ENCODE results near the gene UGT1A1. TPM values are rescaled to one million over a fixed set of nuclear protein-coding genes. Genes with fewer than 3 reads are reported as not detected.
"Not testable (repeated sequence)": the region's sequence is repeated elsewhere in the genome, so short reads cannot be mapped to it uniquely, and the experiment has no call there.

Gene UGT1A1
- total RNA-seq, 1 donor from 2014 or later, result not detected

DNA sequence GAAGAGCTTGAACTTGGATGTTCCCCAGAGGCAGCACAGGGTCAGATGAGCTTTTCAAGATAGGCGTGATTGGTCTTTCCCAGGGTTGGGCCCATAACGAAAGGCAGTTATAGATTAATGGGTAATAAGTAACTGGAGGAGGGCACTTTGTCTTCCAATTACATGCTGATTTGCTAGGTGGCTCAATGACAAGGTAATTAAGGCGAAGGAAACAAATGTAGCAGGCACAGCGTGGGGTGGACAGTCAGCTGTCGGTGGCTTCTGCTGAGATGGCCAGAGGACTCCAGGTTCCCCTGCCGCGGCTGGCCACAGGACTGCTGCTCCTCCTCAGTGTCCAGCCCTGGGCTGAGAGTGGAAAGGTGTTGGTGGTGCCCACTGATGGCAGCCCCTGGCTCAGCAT lies 41.5 kb upstream of the UGT1A1 start, which contains the start of gene UGT1A4:
Gene UGT1A4, plus strand, starts transcription at position 185 of the 400 bp plus-strand sequence. Its CDS starts 85 bp downstream, at position 270.
- H3K27ac ChIP-seq, result no peak within 1 kb of the TSS
- no peaks in the 10 kb centered on the region for H3K36me3 ChIP-seq
- DNase-seq (ENCODE audit: low spot score in 2 of 2), result no peak
- intact Hi-C loops (cut with DNase I), result no loop called here
- H3K4me1 ChIP-seq, result no peaks in the 10 kb centered on the region
- no peaks in the 10 kb centered on the region for H3K9me3 ChIP-seq
- no peaks in the 10 kb centered on the region for H3K27me3 ChIP-seq
- H3K4me3 ChIP-seq, result no peak within 1 kb of the TSS
- TF ChIP-seq, protein P1, sequence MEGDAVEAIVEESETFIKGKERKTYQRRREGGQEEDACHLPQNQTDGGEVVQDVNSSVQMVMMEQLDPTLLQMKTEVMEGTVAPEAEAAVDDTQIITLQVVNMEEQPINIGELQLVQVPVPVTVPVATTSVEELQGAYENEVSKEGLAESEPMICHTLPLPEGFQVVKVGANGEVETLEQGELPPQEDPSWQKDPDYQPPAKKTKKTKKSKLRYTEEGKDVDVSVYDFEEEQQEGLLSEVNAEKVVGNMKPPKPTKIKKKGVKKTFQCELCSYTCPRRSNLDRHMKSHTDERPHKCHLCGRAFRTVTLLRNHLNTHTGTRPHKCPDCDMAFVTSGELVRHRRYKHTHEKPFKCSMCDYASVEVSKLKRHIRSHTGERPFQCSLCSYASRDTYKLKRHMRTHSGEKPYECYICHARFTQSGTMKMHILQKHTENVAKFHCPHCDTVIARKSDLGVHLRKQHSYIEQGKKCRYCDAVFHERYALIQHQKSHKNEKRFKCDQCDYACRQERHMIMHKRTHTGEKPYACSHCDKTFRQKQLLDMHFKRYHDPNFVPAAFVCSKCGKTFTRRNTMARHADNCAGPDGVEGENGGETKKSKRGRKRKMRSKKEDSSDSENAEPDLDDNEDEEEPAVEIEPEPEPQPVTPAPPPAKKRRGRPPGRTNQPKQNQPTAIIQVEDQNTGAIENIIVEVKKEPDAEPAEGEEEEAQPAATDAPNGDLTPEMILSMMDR (IDR thresholded peaks at IDR 0.05), result no peak

DNA sequence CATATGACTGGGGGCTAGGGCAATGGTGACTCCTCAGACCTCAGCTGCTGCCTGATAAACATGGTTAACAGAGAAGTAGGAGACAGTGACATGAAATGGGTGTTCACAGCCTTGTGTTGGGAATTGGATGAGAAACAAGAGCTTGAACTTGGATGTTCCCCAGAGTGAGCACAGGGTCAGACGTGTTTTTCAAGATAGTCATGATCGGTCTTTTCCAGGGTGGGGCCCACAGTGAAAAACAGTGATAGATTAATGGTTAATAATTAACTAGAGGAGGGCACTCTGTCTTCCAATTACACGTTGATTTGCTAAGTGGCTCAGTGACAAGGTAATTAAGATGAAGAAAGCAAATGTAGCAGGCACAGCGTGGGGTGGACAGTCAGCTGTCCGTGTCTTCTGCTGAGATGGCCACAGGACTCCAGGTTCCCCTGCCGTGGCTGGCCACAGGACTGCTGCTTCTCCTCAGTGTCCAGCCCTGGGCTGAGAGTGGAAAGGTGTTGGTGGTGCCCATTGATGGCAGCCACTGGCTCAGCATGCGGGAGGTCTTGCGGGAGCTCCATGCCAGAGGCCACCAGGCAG lies 31.3 kb upstream of the UGT1A1 start, which contains the start of gene UGT1A3:
Gene UGT1A3, plus strand, starts transcription at position 320 of the 579 bp plus-strand sequence. Its CDS starts 85 bp downstream, at position 405.
- intact Hi-C loops (cut with DNase I), result no loop called here
- no peaks in the 10 kb centered on the region for H3K27me3 ChIP-seq
- H3K4me3 ChIP-seq, result no peak within 1 kb of the TSS
- H3K36me3 ChIP-seq, result no peaks in the 10 kb centered on the region
- no peaks in the 10 kb centered on the region for H3K9me3 ChIP-seq
- H3K27ac ChIP-seq, result no peak within 1 kb of the TSS
- TF ChIP-seq, protein P1 (IDR thresholded peaks at IDR 0.05), result no peak
- no peak for DNase-seq (ENCODE audit: low spot score in 2 of 2)
- no peaks in the 10 kb centered on the region for H3K4me1 ChIP-seq

DNA sequence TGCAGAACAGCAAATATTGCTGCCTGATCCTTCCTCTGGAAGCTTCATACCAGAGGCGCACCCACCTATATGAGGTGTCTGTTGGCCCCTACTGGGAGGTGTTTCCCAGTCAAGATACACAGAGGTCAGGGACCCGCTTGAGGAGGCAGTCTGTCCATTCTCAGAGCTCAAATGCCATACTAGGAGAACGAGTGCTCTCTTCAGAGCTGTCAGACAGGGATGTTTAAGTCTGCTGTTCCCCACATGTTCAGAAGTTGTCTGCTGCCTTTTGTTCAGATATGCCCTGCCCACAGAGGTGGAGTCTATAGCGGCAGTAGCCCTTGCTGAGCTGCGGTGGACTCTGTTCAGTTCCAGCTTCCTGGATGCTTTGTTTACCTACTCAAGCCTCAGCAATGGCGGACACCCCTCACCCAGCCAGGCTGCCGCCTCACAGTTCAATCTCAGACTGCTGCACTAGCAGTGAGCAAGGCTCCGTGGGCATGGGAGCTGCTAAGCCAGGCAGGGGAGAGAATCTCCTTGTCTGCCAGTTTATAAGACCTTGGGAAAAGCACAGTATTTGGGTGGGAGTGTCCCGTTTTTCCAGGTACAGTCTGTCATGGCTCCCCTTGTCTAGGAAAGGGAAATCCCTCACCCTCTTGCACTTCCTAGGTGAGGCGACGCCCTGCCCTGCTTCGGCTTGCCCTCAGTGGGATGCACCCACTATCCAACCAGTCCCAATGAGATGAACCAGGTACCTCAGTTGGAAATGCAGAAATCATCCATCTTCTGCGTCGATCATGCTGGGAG lies 23.0 kb upstream of the UGT1A1 start:
- H3K36me3 ChIP-seq; intact Hi-C loops (cut with DNase I); H3K27me3 ChIP-seq; H3K27ac ChIP-seq; H3K4me3 ChIP-seq; H3K9me3 ChIP-seq; DNase-seq (ENCODE audit: low spot score in 2 of 2); H3K4me1 ChIP-seq: not testable (repeated sequence)

DNA sequence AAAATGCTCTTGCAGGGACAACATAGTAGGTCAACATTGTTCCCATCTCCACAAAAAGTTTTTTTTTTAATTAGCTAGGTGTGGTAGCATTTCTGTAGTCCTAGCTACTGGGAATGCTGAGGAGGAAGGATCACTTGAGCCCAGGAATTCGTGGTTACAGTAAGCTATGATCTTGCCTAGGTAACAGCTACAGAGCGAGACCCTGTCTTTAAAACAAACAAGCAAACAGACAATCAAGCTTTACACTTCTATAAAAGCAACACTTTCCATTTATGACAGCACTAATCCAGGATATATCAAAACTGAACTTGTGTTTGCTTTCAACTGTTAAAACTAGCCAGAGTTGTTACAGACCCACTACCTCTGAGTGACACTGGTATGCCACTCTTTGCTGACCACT lies 19.2 kb upstream of the UGT1A1 start:
- no peaks in the 10 kb centered on the region for H3K36me3 ChIP-seq
- TF ChIP-seq, protein P1 (IDR thresholded peaks at IDR 0.05), result no peak
- no peaks in the 10 kb centered on the region for H3K27me3 ChIP-seq
- intact Hi-C loops (cut with DNase I), result no loop called here
- H3K9me3 ChIP-seq, result no peaks in the 10 kb centered on the region
- DNase-seq (ENCODE audit: low spot score in 2 of 2), result no peak
- H3K27ac ChIP-seq, result no peak overlapping the region
- no peaks in the 10 kb centered on the region for H3K4me1 ChIP-seq
- H3K4me3 ChIP-seq, result no peak overlapping the region

DNA sequence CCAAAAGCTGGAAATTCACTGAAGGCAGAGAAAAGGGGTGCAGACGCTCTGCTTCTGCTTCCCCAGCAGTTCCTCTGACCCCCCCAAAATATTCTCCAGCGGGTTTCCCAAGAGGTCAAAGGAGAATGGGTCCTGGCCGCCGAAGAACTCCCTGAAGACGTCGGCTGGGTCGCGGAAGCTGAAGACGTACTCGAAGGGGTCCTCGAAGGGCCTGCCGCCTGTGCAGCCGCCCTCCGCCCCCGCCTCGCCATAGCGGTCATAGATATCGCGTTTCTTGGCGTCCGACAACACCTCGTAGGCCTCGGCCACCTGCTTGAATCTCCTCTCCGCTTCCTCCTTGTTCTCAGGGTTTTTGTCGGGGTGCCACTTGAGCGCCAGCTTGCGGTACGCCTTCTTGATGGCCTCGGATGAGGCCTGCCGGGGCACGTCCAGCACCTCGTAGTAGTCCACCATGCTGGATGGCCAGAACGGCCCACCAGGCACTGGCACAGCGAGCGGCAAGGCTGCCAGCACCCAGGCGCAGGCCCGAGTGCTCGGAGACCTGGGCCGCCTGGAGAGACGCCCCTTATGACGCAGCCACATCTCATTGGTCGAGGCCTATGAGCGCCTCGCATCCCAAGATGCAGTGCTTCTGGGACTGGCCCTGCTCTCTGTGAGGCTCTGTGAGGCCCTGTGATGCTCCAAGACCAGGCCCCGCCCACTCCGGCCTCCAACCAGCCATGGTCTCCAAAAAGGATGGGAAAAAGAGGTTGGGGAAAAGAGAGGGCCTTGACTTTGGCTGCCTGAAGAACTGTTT lies 16.4 kb upstream of the UGT1A1 start:
- Histone ChIP-seq H3K4me3 (no peak overlapping the region), H3K27me3 (no peaks in the 10 kb centered on the region), H3K4me1 (no peaks in the 10 kb centered on the region), H3K27ac (no peak overlapping the region), H3K36me3 (no peaks in the 10 kb centered on the region), H3K9me3 (no peaks in the 10 kb centered on the region)
- DNase-seq (ENCODE audit: low spot score in 2 of 2), result no peak
- TF ChIP-seq, protein P1 (IDR thresholded peaks at IDR 0.05), result no peak
- intact Hi-C loops (cut with DNase I), result no loop called here
